Coronary artery (tissue), 2 donors: ENCODE data around the gene CNPY4.

Experiments
- DNase-seq: peaks from one replicate; pipeline ENCODE4 v3.0.0-alpha.2; 2017; ENCODE audit warnings: low spot score
- H3K27ac ChIP-seq, 2 donors: fragments of 200-600 bp; sonication (generic); one replicate each; pipeline ENCODE4 v1.5.1; 2016 to 2019
- H3K4me3 ChIP-seq: fragments of 200-600 bp; sonication (generic); 2 replicates; pipeline ENCODE4 v1.5.1; 2016; ENCODE audit warnings: mild to moderate bottlenecking, moderate library complexity
- TF ChIP-seq, protein P1 (sequence below): fragments of 200-600 bp; sonication (generic); IDR thresholded peaks from one replicate; pipeline ENCODE4 v1.5.1; 2019; ENCODE audit warnings: antibody characterized with exemption

CNPY4 gene

DNA sequence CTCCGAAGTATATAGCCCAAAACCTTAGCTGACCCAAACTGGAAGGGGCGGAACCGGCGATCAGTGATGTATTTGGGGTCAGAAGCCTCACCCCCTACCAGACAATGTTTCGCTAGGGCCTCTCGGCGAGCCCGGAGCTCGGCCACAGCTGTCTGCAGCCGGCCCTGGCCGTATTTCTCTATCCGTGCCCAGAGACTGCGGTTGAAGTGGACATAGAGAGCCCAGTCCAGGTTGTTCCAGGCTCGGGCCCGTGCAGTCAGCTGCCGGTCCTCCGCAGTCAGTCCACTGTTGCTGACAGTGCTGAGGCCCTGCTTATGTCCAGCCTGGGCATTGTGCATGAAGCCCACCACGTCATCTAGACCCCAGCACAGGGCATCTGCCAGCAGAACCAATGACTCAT lies 40.6 kb downstream of the CNPY4 start:
- Histone ChIP-seq H3K27ac (no peak overlapping the region), H3K4me3 (no peak overlapping the region)
- TF ChIP-seq, protein P1, sequence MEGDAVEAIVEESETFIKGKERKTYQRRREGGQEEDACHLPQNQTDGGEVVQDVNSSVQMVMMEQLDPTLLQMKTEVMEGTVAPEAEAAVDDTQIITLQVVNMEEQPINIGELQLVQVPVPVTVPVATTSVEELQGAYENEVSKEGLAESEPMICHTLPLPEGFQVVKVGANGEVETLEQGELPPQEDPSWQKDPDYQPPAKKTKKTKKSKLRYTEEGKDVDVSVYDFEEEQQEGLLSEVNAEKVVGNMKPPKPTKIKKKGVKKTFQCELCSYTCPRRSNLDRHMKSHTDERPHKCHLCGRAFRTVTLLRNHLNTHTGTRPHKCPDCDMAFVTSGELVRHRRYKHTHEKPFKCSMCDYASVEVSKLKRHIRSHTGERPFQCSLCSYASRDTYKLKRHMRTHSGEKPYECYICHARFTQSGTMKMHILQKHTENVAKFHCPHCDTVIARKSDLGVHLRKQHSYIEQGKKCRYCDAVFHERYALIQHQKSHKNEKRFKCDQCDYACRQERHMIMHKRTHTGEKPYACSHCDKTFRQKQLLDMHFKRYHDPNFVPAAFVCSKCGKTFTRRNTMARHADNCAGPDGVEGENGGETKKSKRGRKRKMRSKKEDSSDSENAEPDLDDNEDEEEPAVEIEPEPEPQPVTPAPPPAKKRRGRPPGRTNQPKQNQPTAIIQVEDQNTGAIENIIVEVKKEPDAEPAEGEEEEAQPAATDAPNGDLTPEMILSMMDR: no peak
- DNase-seq: no peak

DNA sequence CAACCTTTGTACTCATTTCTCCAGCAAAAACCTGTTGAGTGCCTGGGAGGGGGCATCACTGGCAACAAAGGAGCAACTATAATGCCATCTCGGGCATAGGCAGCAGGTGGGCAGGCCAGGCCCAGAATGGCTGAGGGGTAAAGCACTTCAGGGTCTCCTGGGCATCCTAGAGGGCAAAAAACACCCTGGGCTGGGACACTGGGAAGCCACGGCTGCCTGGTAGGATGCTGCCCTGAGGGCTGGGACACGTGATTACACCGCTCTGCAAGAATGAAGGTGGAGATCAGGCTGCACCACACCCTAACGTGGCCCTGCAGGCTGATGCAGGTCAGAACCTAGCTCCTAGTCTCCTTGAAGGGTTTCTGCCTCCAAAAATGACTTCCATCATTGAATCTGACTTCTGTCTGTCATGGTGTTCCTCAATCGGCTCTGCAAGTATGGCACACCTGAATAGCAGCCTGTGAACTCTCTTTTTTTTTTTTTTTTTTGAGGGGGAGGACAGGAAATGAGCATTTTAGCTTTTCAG lies 43.6 kb downstream of the CNPY4 start:
- H3K27ac ChIP-seq: no peak overlapping the region
- H3K4me3 ChIP-seq: no peak overlapping the region
- no peak for DNase-seq
- TF ChIP-seq, protein P1: no peak

DNA sequence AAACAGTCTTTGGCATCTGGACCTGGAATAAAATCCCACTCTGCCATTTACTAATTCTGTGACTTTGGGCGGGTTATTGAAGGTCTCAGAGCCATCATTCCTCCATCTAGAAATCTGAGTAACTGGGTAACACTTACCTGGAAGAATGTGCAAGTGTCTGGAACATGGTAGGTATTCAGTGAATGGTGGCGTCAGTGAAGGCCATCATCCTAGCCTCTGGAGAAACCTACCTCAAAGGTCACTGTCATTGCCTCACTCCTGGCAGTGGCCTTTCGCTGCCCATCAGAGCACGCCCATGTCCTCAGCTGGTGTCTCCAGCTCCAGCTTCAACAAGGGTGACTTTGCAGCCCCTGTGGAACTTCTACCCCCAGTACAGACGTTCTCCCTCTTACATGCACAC lies 44.4 kb downstream of the CNPY4 start:
- no peak overlapping the region for H3K27ac ChIP-seq

DNA sequence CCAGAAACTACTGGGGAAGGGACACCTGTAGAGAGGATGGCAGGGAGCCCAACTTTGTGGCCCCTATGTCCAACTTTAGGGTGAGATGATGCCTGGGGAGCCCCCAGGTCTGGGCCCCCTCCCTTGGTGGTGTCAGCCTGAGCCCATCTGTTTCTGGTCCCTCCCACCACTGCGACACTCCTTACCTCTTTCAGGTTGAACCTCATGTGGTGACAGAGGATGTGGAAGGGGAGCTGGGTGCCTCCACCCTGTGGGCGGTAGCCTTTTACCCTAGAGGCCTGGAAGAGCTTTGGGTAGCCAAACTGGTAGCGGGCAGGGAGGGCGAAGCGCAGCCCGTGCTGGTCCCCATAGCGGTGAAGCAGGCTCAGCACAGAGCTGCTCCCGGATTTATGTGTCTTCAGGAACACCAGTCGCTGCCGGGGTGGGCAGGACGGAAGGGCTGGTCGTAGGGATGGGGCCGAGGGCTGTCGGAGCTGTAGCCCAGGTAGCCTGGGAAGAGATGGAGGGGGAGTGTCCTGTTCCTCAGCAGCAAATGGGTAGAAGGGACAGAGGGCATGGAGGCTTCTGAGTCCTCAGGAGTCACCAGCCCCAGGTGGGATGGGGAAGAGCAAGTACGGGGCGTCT lies 47.0 kb downstream of the CNPY4 start:
- H3K4me3 ChIP-seq: no peak overlapping the region
- no peak for DNase-seq
- H3K27ac ChIP-seq: no peak overlapping the region
- TF ChIP-seq, protein P1: no peak

More for the DNA sequence above, 44.4 kb downstream of the CNPY4 start:
- H3K4me3 ChIP-seq: no peak overlapping the region
- no peak for DNase-seq
- TF ChIP-seq, protein P1: no peak

DNA sequence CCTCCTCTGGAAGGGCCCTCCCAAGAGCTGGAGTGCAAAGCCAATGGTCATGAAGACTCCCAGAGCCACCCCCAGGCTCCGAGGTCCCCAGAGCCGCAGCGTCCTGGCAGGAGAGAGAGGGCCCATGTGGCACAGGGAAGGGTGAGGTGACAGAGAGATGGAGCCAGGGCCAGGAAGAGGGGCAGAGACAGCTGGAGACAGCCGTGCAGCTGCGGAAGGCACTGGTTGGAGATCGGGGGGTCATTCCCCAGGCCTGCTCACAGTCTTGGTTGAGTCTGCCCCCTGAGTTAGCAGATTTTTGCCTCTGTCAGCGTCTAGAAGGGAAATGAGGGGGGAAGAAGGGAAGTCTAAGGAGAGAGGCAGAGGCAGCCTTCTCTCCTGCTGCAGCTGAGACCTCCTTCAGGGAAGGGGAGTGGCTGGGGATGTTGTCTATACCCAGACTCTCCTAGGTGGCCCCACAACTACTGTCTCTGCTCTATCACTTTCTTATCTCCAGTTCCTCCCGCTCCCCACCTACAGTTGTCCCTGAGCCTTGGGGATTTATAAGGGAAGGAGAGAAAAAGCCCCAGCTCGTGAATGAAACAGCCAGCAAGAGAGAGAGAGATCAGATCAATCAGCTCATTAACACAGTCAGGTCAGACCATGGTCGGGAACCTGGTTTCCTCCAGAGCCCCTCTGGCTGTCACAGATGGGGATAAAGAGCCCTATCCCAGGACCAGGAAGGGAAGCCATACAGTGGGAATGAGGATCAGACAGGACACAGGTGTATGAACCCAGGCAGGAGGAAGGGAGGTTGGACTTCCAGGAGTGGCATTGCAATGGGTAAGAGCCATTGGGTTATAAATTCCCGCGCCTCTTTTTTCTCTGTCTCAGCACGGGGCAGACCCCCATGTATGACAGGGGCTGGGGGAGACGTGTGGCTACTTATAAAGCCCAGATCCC lies 47.8 kb downstream of the CNPY4 start:
- no peak for DNase-seq
- H3K4me3 ChIP-seq: peak overlapping the region; percentile 68
- TF ChIP-seq, protein P1: no peak
- H3K27ac ChIP-seq: peak overlapping the region in 1 of 2 donors; percentile 81

DNA sequence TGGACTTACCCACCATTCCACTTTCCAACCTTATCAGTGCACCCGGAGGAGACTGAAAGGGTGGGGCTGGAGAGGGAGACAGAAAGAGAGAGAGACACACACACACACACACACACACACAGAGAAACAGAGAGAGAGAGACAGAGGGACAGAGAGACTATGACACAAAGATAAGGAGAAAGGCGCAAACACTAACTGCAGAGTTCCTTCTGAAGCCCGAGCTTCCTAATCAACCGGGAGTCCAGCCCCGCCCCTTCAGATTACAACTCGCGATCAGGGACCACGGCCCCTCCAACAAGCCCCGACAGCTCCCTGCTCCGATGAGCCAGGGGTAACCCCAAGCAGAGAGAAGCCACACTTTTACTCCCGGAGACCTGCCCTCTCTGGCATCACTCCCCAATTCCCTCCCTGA lies 48.5 kb downstream of the CNPY4 start:
- TF ChIP-seq, protein P1: no peak
- H3K4me3 ChIP-seq: peak overlapping the region; percentile 68
- DNase-seq: no peak
- peak overlapping the region; percentile 29 to 81 for H3K27ac ChIP-seq
